CD14-positive monocyte (primary cell): Measurements from ENCODE around the gene DHX40. TPM values are rescaled to one million over a fixed set of nuclear protein-coding genes. Genes with fewer than 3 reads are reported as not detected.

Experiments used
- DNase-seq, 3 donors: peaks; one replicate each; pipeline ENCODE4 v3.0.0-alpha.2; 2011 to 2022
- H2AFZ ChIP-seq: 2 replicates; pipeline ENCODE4 v1.6.0; 2012; ENCODE audit warnings: mild to moderate bottlenecking, low read depth, low read length, inconsistent platforms; ENCODE audit not compliant: insufficient read depth, poor library complexity, severe bottlenecking
- H3K27ac ChIP-seq, 2 donors: 1 replicate in 1 of 2; 2 replicates in 1 of 2; pipeline ENCODE4 v1.5.1; 2012 to 2013; ENCODE audit warnings: low read length in 2 of 2, control low read depth in 1 of 2, inconsistent platforms in 1 of 2, low read depth in 1 of 2, mild to moderate bottlenecking in 1 of 2
- H3K27me3 ChIP-seq, 2 donors: one replicate each; pipeline versions ENCODE4 v1.6.0 to v1.6.1; 2011 to 2013; ENCODE audit warnings: low read length in 2 of 2; ENCODE audit not compliant: control insufficient read depth in 2 of 2, insufficient read depth in 2 of 2
- H3K36me3 ChIP-seq, 2 donors: replicated peaks in 1 of 2; 1 replicate in 1 of 2; 2 replicates in 1 of 2; pipeline versions ENCODE4 v1.5.1 to v1.6.1; 2012 to 2013; ENCODE audit warnings: low read length in 2 of 2, control low read depth in 1 of 2, inconsistent platforms in 1 of 2, mild to moderate bottlenecking in 1 of 2; ENCODE audit not compliant: insufficient read depth in 2 of 2, control insufficient read depth in 1 of 2
- H3K4me1 ChIP-seq, 2 donors: 1 replicate in 1 of 2; 2 replicates in 1 of 2; pipeline versions ENCODE4 v1.5.1 to v1.6.1; 2012 to 2013; ENCODE audit warnings: low read length in 2 of 2, control low read depth in 1 of 2, inconsistent platforms in 1 of 2, mild to moderate bottlenecking in 1 of 2, moderate library complexity in 1 of 2; ENCODE audit not compliant: insufficient read depth in 2 of 2, control insufficient read depth in 1 of 2
- H3K4me2 ChIP-seq: replicated peaks from 2 replicates; pipeline ENCODE3; 2012; ENCODE audit warnings: low read length, moderate library complexity, mild to moderate bottlenecking; ENCODE audit not compliant: poor library complexity, severe bottlenecking; ENCODE audit errors: extremely low read depth
- H3K4me3 ChIP-seq, 3 experiments: fragments of 200-600 bp in 1 of 3; sonication (generic) in 1 of 3; replicated peaks in 1 of 3; 1 replicate in 2 of 3; 2 replicates in 1 of 3; pipeline ENCODE4 v1.5.1; 2011 to 2013; ENCODE audit warnings: low read length in 3 of 3, mild to moderate bottlenecking in 3 of 3, control low read depth in 2 of 3, low read depth in 2 of 3, inconsistent platforms in 1 of 3, moderate library complexity in 1 of 3
- H3K79me2 ChIP-seq: 2 replicates; pipeline ENCODE4 v1.6.0; 2012; ENCODE audit warnings: mild to moderate bottlenecking, control low read depth, inconsistent platforms, low read length, moderate library complexity; ENCODE audit not compliant: insufficient read depth
- H3K9ac ChIP-seq: 2 replicates; pipeline ENCODE4 v1.6.0; 2017; ENCODE audit warnings: low read length, mild to moderate bottlenecking; ENCODE audit not compliant: insufficient read depth, poor library complexity, severe bottlenecking
- H3K9me3 ChIP-seq, 2 donors: replicated peaks in 1 of 2; 1 replicate in 1 of 2; 2 replicates in 1 of 2; pipeline versions ENCODE4 v1.5.1 to v1.6.1; 2012 to 2013; ENCODE audit warnings: low read length in 2 of 2, control low read depth in 1 of 2; ENCODE audit not compliant: control insufficient read depth in 1 of 2, insufficient read depth in 1 of 2
- H4K20me1 ChIP-seq: 2 replicates; pipeline ENCODE4 v1.6.0; 2012; ENCODE audit warnings: mild to moderate bottlenecking, low read length, control low read depth, moderate library complexity; ENCODE audit not compliant: insufficient read depth
- H3K27ac Mint-ChIP-seq, 7 donors: one replicate each; pipeline ENCODE4 v1.8.0; 2020; ENCODE audit warnings: mild to moderate bottlenecking in 7 of 7, mixed read lengths in 7 of 7, moderate library complexity in 6 of 7, inconsistent platforms in 2 of 7
- H3K27me3 Mint-ChIP-seq, 3 donors: one replicate each; pipeline ENCODE4 v1.8.0; 2021 to 2022; ENCODE audit warnings: low read depth in 3 of 3, mild to moderate bottlenecking in 3 of 3, mixed read lengths in 3 of 3, moderate library complexity in 3 of 3, inconsistent platforms in 1 of 3
- H3K36me3 Mint-ChIP-seq, 2 donors: one replicate each; pipeline ENCODE4 v1.8.0; 2020; ENCODE audit warnings: mixed read lengths in 2 of 2, inconsistent platforms in 1 of 2, mild to moderate bottlenecking in 1 of 2
- H3K4me1 Mint-ChIP-seq: one replicate; pipeline ENCODE4 v1.8.0; 2020; ENCODE audit warnings: mild to moderate bottlenecking, mixed read lengths
- H3K4me3 Mint-ChIP-seq, 2 donors: one replicate each; pipeline ENCODE4 v1.8.0; 2020; ENCODE audit warnings: mild to moderate bottlenecking in 2 of 2, mixed read lengths in 2 of 2, moderate library complexity in 1 of 2
- H3K9me3 Mint-ChIP-seq, 7 donors: one replicate each; pipeline ENCODE4 v1.8.0; 2020 to 2022; ENCODE audit warnings: mixed read lengths in 7 of 7, mild to moderate bottlenecking in 6 of 7, moderate library complexity in 6 of 7, inconsistent platforms in 2 of 7
- WGBS: methylation state at CpG from one replicate; pipeline ENCODE4 v1.1.5; 2013; ENCODE audit warnings: missing lambda C conversion rate; ENCODE audit not compliant: insufficient coverage; 5-methylcytosine and 5-hydroxymethylcytosine counted together
- intact Hi-C, 2 donors: fragments of 100-400 bp; cut with micrococcal nuclease; formaldehyde crosslinking; loops; one replicate each; pipeline versions ENCODE4 v1.15.0 to v1.15.1; 2023
- polyA minus RNA-seq: library from RNA; depleted of rRNA, polyadenylated mRNA; stranded (reverse); fragments of >200 nt; gene quantifications from 2 replicates; pipeline ENCODE4 v1.2.3, GENCODE V29; 2012
- polyA plus RNA-seq, 3 donors: library from polyadenylated mRNA; depleted of rRNA in 1 of 3; unstranded in 2 of 3; stranded (reverse) in 1 of 3; fragments of 300-500 nt in 2 of 3; fragments of >200 nt in 1 of 3; fragmentation: Illumina TruSeq in 2 of 3; gene quantifications; 1 replicate in 2 of 3; 2 replicates in 1 of 3; pipeline ENCODE4 v1.2.3, GENCODE V29; 2012 to 2021
- total RNA-seq, 12 experiments: library from RNA in 1 of 12; stranded (reverse) in 1 of 12; fragments of 120-200 nt in 1 of 12; gene quantifications; one replicate each; pipeline ENCODE4 v1.2.4 and lab custom pipeline; 2013 to 2026; ENCODE audit warnings: mixed read lengths in 6 of 12, inconsistent platforms in 1 of 12
- TF ChIP-seq, protein P1 (sequence below): fragments of 200-600 bp; IDR thresholded peaks from one replicate; pipeline ENCODE4 v1.8.0; 2022; ENCODE audit warnings: antibody characterized with exemption, mild to moderate bottlenecking

The DHX40 gene, protein sequence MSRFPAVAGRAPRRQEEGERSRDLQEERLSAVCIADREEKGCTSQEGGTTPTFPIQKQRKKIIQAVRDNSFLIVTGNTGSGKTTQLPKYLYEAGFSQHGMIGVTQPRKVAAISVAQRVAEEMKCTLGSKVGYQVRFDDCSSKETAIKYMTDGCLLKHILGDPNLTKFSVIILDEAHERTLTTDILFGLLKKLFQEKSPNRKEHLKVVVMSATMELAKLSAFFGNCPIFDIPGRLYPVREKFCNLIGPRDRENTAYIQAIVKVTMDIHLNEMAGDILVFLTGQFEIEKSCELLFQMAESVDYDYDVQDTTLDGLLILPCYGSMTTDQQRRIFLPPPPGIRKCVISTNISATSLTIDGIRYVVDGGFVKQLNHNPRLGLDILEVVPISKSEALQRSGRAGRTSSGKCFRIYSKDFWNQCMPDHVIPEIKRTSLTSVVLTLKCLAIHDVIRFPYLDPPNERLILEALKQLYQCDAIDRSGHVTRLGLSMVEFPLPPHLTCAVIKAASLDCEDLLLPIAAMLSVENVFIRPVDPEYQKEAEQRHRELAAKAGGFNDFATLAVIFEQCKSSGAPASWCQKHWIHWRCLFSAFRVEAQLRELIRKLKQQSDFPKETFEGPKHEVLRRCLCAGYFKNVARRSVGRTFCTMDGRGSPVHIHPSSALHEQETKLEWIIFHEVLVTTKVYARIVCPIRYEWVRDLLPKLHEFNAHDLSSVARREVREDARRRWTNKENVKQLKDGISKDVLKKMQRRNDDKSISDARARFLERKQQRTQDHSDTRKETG
- 42.4 TPM for total RNA-seq (2013)
- 10 to 100 TPM; 12.4 to 22.0 (median 21.0) TPM for polyA plus RNA-seq
- polyA minus RNA-seq: 11.8 and 13.5 TPM in 2 replicates
- 45.2 to 90.9 (median 66.0) reads per million in 11 experiments for total RNA-seq (lab: John Stamatoyannopoulos, UW)

DNA sequence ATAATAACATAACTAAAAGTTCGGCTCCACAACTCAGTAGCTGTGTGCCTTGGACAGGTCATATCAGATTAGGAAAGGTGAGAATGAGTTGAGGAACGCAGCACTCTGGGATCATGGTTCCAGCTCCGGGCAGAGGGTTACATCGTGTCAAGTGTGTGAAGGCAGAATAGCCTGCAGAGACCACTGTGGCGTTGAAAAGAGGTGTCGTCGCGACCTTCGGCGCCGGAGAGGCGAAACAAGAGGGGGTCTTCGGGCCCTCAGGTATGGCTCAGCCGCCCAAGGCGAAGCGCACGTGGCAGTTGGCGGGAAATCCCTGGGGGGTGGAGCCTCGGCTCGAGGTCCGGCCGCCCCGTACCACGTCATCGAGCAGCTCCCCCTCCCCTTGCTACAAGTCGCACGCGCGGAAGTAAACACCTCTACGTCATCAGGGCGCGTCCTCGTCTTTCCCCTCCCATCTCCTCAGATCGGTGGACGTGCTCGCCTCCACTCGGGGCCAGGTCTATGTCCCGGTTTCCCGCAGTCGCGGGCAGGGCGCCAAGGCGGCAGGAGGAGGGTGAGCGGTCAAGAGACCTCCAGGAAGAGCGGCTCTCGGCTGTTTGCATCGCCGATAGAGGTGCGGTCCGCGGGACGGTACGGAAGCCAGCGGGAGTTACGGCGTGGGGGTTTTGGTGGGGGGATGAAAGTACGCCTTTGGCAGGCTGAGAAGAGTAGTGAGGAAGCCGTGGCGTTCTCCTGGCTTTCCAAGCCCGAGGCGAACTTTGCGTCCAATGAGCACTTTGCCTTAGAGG, at the start of gene DHX40:
DHX40 (plus strand) TSS at position 440 of the 788 bp plus-strand sequence; CDS start at position 502, 62 bp downstream.
- intact Hi-C loops: no loop called here

More for the DNA sequence above, at the start of gene DHX40:
- 11% methylated on average over 59 of the region's 62 CpGs for WGBS
- peak within 1 kb of the TSS; percentile 98 to 100 (median 99) for H3K27ac Mint-ChIP-seq
- Histone ChIP-seq H3K4me1 (peaks cover 19% of the 10 kb centered on the region in 2 donors), H3K9ac (peak within 1 kb of the TSS; percentile 86), H3K79me2 (peaks cover 21% of the 10 kb centered on the region), H3K4me3 (peak within 1 kb of the TSS; percentile 80 to 100 (median 95)), H3K27me3 (no peaks in the 10 kb centered on the region), H4K20me1 (no peaks in the 10 kb centered on the region), H2AFZ (peak within 1 kb of the TSS; percentile 96), H3K27ac (peak within 1 kb of the TSS; percentile 79 to 95), H3K36me3 (no peaks in the 10 kb centered on the region), H3K4me2 (peak within 1 kb of the TSS; percentile 77), H3K9me3 (no peaks in the 10 kb centered on the region)
- peak; percentile 92 to 99 (median 94) for DNase-seq
- H3K4me3 Mint-ChIP-seq: peak within 1 kb of the TSS; percentile 100
- H3K9me3 Mint-ChIP-seq: peaks cover 0 to 6% (median 2%) of the 10 kb centered on the region in 7 donors
- peaks cover 0 to 2% (median 0%) of the 10 kb centered on the region in 3 donors for H3K27me3 Mint-ChIP-seq
- H3K4me1 Mint-ChIP-seq: peaks cover 17% of the 10 kb centered on the region
- peaks cover 5 to 6% of the 10 kb centered on the region in 2 donors for H3K36me3 Mint-ChIP-seq
- TF ChIP-seq, protein P1, sequence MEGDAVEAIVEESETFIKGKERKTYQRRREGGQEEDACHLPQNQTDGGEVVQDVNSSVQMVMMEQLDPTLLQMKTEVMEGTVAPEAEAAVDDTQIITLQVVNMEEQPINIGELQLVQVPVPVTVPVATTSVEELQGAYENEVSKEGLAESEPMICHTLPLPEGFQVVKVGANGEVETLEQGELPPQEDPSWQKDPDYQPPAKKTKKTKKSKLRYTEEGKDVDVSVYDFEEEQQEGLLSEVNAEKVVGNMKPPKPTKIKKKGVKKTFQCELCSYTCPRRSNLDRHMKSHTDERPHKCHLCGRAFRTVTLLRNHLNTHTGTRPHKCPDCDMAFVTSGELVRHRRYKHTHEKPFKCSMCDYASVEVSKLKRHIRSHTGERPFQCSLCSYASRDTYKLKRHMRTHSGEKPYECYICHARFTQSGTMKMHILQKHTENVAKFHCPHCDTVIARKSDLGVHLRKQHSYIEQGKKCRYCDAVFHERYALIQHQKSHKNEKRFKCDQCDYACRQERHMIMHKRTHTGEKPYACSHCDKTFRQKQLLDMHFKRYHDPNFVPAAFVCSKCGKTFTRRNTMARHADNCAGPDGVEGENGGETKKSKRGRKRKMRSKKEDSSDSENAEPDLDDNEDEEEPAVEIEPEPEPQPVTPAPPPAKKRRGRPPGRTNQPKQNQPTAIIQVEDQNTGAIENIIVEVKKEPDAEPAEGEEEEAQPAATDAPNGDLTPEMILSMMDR: no peak
